PFSK-1 (cell line): ENCODE results near the gene MYOZ2.

Source experiments
- FOXP2 ChIP-seq: optimal IDR thresholded peaks from 2 replicates; pipeline ENCODE3; 2011; ENCODE audit warnings: borderline replicate concordance, control low read depth, inconsistent platforms; ENCODE audit not compliant: insufficient read depth; ENCODE audit errors: extremely low read length, extremely low read depth
- POLR2AphosphoS5 ChIP-seq: IDR thresholded peaks from 2 replicates; pipeline ENCODE4 v1.6.1; 2012; ENCODE audit warnings: low read depth, mild to moderate bottlenecking, control low read depth, low read length, moderate library complexity
- REST ChIP-seq, 2 experiments: IDR thresholded peaks; 2 replicates each; pipeline versions ENCODE4 v1.6.1 to v1.8.0; 2011 to 2012; ENCODE audit warnings: low read depth in 2 of 2, low read length in 2 of 2, control low read depth in 1 of 2, inconsistent platforms in 1 of 2, mild to moderate bottlenecking in 1 of 2, moderate library complexity in 1 of 2; ENCODE audit not compliant: insufficient read depth in 1 of 2
- SIN3A ChIP-seq: IDR thresholded peaks from 2 replicates; pipeline ENCODE4 v1.6.1; 2012; ENCODE audit warnings: mild to moderate bottlenecking, low read length, moderate library complexity, borderline replicate concordance; ENCODE audit not compliant: insufficient read depth
- TAF1 ChIP-seq: IDR thresholded peaks from 2 replicates; pipeline ENCODE4 v1.6.1; 2012; ENCODE audit warnings: low read length, control low read depth, borderline replicate concordance; ENCODE audit not compliant: insufficient read depth

MYOZ2 gene

DNA sequence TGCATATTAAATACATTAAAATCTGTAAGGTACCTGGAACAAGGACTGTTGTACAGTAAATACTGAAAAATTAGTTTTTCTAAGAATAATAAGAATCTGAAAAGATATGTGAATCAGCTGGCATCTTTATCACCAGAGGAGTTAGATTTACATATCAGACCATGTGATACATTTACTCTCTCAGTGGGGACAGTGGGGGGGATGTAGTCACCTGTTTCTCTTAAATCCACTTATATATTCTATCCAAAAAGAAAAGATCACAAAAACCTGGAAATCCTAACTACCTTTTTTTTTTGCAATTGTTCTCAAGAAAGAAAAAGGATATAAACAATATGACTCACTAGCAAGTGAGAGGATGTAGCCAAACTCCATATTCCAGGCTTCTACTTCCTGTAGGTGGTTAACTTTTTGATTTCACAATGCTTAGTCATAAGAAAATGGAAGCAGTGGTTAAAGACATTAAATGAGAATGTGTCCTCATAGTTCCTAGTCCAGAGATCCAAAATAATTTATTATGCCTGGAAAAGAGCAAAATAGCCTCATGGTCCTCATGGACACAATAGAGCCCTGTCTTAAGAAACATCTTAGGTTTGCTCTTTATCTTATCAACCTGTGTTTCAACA lies 22.5 kb upstream of the MYOZ2 start:
- TF ChIP-seq POLR2AphosphoS5 (no peak), FOXP2 (no peak), SIN3A (no peak), TAF1 (no peak), REST (IDR thresholded peaks at IDR 0.05; ENCODE audit: insufficient read depth in 1 of 2, low read depth in 2 of 2, low read length in 2 of 2) (no peak)

- TF ChIP-seq TAF1 (no peak), SIN3A (no peak), POLR2AphosphoS5 (no peak), REST (IDR thresholded peaks at IDR 0.05; ENCODE audit: insufficient read depth in 1 of 2, low read depth in 2 of 2, low read length in 2 of 2) (no peak), FOXP2 (no peak)
These were observed 19.6 kb upstream of the MYOZ2 start for GRCh38 chr4:119116021-119116420.

- TF ChIP-seq SIN3A (no peak), POLR2AphosphoS5 (no peak), TAF1 (no peak), REST (IDR thresholded peaks at IDR 0.05; ENCODE audit: insufficient read depth in 1 of 2, low read depth in 2 of 2, low read length in 2 of 2) (no peak), FOXP2 (no peak)
These were observed 18.4 kb upstream of the MYOZ2 start for GRCh38 chr4:119116925-119117900.

DNA sequence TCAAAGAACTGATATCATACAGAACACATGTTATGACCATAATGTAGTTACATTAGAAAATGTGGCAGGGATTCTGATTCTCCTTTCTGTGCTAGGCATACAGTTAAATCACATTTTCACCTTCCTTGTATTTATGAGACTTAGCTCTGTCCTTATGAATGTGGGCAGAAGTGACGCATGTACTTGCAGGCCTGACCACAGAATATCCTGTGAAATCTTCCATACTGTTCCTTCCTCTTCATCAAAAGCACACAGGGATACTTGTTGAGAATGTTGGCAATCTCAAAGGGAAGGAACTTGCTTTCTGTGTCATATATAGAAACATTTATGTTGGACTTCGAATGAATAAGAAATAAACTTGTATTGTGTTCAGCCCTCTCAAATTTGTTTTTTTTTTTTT lies 17.2 kb upstream of the MYOZ2 start:
- TF ChIP-seq SIN3A (no peak), REST (IDR thresholded peaks at IDR 0.05; ENCODE audit: insufficient read depth in 1 of 2, low read depth in 2 of 2, low read length in 2 of 2) (no peak), POLR2AphosphoS5 (no peak), FOXP2 (no peak), TAF1 (no peak)
